A673 (cell line): Measurements from ENCODE around the gene FBXL19. TPM values are rescaled to one million over a fixed set of nuclear protein-coding genes. Genes with fewer than 3 reads are reported as not detected.

ENCODE experiments used
- BruUV-seq: library from RNA; stranded (reverse); fragments of 400-500 nt; replicated peaks from 2 replicates; lab custom pipeline; 2021; lab: Mats Ljungman, UMichigan
- CTCF ChIA-PET: fragments of 300-600 bp; sonication (Branson Sonifier 250); formaldehyde crosslinking; loops from one replicate; lab custom pipeline; 2022; ENCODE audit warnings: antibody characterized with exemption; lab: Charles Lee
- POLR2A ChIA-PET: fragments of 300-600 bp; sonication (Branson Sonifier 250); formaldehyde crosslinking; loops from one replicate; lab custom pipeline; 2022; ENCODE audit warnings: antibody characterized with exemption; ENCODE audit not compliant: low non-redundant PET; lab: Charles Lee
- DNase-seq: peaks from one replicate; pipeline ENCODE4 v3.0.0-alpha.2; 2015; ENCODE audit warnings: low spot score
- H3K27ac ChIP-seq: fragments of 200-600 bp; sonication (generic); 2 replicates; pipeline ENCODE4 v1.5.1; 2016; ENCODE audit warnings: mixed run types, low read depth, mild to moderate bottlenecking, mixed read lengths, antibody characterized with exemption, low read length; ENCODE audit not compliant: poor library complexity, severe bottlenecking
- H3K27me3 ChIP-seq: fragments of 200-600 bp; sonication (generic); replicated peaks from 2 replicates; pipeline ENCODE4 v1.6.1; 2017; ENCODE audit warnings: mixed run types, low read depth, mild to moderate bottlenecking, mixed read lengths, antibody characterized with exemption, low read length; ENCODE audit not compliant: insufficient read depth, poor library complexity
- H3K36me3 ChIP-seq: fragments of 200-600 bp; sonication (generic); 2 replicates; pipeline ENCODE4 v1.6.1; 2016; ENCODE audit warnings: mixed run types, mild to moderate bottlenecking, mixed read lengths, antibody characterized with exemption, low read length; ENCODE audit not compliant: insufficient read depth, poor library complexity, severe bottlenecking
- H3K4me1 ChIP-seq: fragments of 200-600 bp; sonication (generic); 2 replicates; pipeline ENCODE4 v1.6.1; 2017; ENCODE audit warnings: mixed run types, mild to moderate bottlenecking, mixed read lengths, antibody characterized with exemption, low read length; ENCODE audit not compliant: insufficient read depth, poor library complexity, severe bottlenecking
- H3K4me3 ChIP-seq: fragments of 200-600 bp; sonication (generic); 2 replicates; pipeline ENCODE4 v1.5.1; 2016; ENCODE audit warnings: low read depth, mixed run types, mild to moderate bottlenecking, mixed read lengths, low read length; ENCODE audit not compliant: poor library complexity, severe bottlenecking
- H3K9me3 ChIP-seq: fragments of 200-600 bp; sonication (generic); 2 replicates; pipeline ENCODE4 v1.6.1; 2016; ENCODE audit warnings: mixed run types, low read depth, mild to moderate bottlenecking, mixed read lengths, antibody characterized with exemption, low read length; ENCODE audit not compliant: poor library complexity, severe bottlenecking
- CTCF ChIP-seq: fragments of 300-800, 200-600 bp; sonication (generic); conservative IDR thresholded peaks from 2 replicates; pipeline ENCODE4 v1.5.1; 2017; ENCODE audit warnings: low read depth, mild to moderate bottlenecking, antibody characterized with exemption, low read length, moderate library complexity, mixed read lengths
- EZH2 ChIP-seq: fragments of 200-600 bp; sonication (generic); IDR thresholded peaks from 2 replicates; pipeline ENCODE4 v1.6.1; 2017; ENCODE audit warnings: borderline replicate concordance, low read depth, mild to moderate bottlenecking, mixed read lengths, antibody characterized with exemption, low read length; ENCODE audit not compliant: poor library complexity, severe bottlenecking
- intact Hi-C: fragments of 100-400 bp; cut with micrococcal nuclease; formaldehyde crosslinking; loops from one replicate; pipeline ENCODE4 v1.10.0; 2022; ENCODE audit not compliant: unreplicated experiment
- total RNA-seq: library from RNA; stranded (reverse); gene quantifications from 2 replicates; pipeline ENCODE4 v1.2.3, GENCODE V29; 2021

The FBXL19 gene
- total RNA-seq, 1 experiment from 2014 or later, result 39.3 TPM

DNA sequence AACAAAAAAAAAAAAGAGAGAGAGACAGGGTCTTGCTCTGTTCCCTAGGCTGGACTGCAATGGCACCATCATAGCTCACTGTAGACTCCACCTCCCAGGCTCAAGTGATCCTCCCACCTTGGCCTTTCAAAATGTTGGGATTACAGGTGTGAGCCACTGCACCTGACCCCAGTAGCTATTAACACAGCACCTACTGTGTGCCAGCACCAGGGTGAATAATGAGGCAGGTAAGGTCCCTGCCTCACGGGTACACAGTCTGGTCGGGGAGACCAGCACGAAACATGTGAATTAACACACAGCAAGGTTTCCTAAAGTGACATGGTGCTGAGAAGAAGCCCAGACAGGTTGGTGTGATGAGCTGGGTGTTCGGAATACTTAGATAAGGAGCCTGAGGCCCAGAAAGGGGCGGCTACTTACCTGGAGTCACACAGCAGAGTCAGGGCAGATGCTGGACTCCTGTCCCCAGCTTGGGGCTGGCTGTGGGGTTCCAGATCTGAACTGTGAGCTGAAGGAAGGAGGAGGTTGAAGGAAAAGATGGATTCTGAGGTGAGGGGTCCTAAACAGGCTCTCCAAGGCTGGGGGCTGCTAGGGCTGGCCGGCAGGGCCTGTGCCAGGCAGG, 10.5 kb upstream of the FBXL19 start:
- TF ChIP-seq EZH2 (no peak), CTCF (no peak)
- Histone ChIP-seq H3K4me1 (no peaks in the 10 kb centered on the region), H3K27ac (no peak overlapping the region), H3K4me3 (no peak overlapping the region), H3K36me3 (no peaks in the 10 kb centered on the region), H3K27me3 (no peaks in the 10 kb centered on the region), H3K9me3 (no peaks in the 10 kb centered on the region)
- no TSS peak for BruUV-seq
- intact Hi-C loops, result no loop called here
- CTCF ChIA-PET, result no interaction called here
- POLR2A ChIA-PET, result no interaction called here
- DNase-seq, result no peak

DNA sequence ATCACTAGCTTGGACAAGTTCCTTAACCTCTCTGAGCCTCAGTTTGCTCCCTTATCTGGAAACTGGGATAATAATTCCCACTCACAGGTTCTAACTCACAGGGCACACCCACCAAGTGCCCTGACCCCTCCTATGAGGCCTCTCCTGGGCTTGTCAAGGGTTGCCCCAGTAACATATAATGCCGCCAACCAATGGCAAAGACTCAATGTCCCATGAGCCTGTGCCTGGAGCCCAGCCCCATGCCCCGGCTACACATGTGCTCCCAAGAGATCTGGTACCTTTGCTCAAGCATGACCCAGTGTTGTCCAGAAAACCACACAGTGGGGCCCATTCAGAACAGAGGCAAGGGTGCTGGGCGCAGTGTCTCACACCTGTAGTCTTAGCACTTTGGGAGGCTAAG, 8.5 kb upstream of the FBXL19 start:
- Histone ChIP-seq H3K4me3 (no peak overlapping the region), H3K27ac (no peak overlapping the region), H3K9me3 (no peaks in the 10 kb centered on the region), H3K27me3 (no peaks in the 10 kb centered on the region), H3K4me1 (no peaks in the 10 kb centered on the region), H3K36me3 (no peaks in the 10 kb centered on the region)
- no peak for DNase-seq
- ChIA-PET CTCF (no interaction called here), POLR2A (no interaction called here)
- intact Hi-C loops, result no loop called here
- no TSS peak for BruUV-seq
- TF ChIP-seq EZH2, result no peak
- no peak for TF ChIP-seq CTCF

GRCh38 chr16:30918614-30919013, 4.8 kb upstream of the FBXL19 start:
- POLR2A ChIA-PET, result interaction anchor here (0.6 kb wide), 1 partner anchor 559 kb away, joined by 3 read pairs; no protein-coding TSS in a partner anchor
- no peak overlapping the region for H3K27ac ChIP-seq
- BruUV-seq, result no TSS peak
- no peak for DNase-seq
- peaks cover 3% of the 10 kb centered on the region for H3K4me1 ChIP-seq
- CTCF ChIA-PET, result interaction anchor here (0.7 kb wide), 1 partner anchor 221 kb away, joined by 4 read pairs; no protein-coding TSS in a partner anchor
- H3K27me3 ChIP-seq, result no peaks in the 10 kb centered on the region
- intact Hi-C loops, result no loop called here
- H3K4me3 ChIP-seq, result no peak overlapping the region
- H3K36me3 ChIP-seq, result no peaks in the 10 kb centered on the region
- no peak for TF ChIP-seq CTCF
- no peak for TF ChIP-seq EZH2
- H3K9me3 ChIP-seq, result no peaks in the 10 kb centered on the region
